ENCODE data around the gene MAP2K6. TPM values are rescaled to one million over a fixed set of nuclear protein-coding genes. Genes with fewer than 3 reads are reported as not detected.

MAP2K6 gene
- total and polyA plus RNA-seq, 2 donors (not counting 3 experiments of a cell fraction or from before 2014, with no cell fraction given), result 5.9 to 13.9 TPM

DNA sequence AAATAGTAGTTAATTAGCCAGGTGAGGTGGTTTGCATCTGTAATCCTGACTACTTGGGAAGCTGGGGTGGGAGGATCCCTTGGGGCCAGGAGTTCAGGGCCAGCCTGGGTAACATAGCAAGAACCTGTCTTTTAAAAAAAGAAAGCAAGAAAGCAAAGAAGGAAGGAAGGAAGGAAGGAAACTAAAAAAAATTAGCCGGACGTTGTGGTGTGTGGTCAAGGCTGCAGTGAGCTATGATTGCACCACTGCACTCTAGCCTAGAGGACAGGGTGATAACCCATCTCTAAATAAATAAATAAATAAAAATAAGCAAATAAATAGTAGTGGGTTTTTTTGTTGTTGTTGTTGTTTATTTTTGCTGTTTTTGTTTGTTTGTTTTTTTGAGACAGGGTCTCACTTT is 39.3 kb upstream of the MAP2K6 start:
- no peaks in the 10 kb centered on the region for H4K20me1 ChIP-seq (replicated peaks; ENCODE audit: control insufficient read depth, extremely low read depth, insufficient read depth, low read length)
- DNase-seq (ENCODE audit: low read depth, low spot score), result no peak
- H3K27me3 ChIP-seq (ENCODE audit: control insufficient read depth in 2 of 2, insufficient read depth in 2 of 2, low read length in 2 of 2), result no peaks in the 10 kb centered on the region
- dilution Hi-C loops (cut with MboI; ENCODE audit: extremely low pct_ligation_motif_present, low sequenced_read_pairs) (no loop called here), intact Hi-C loops (cut with micrococcal nuclease) (no loop called here)
- no peak overlapping the region for H3K9ac ChIP-seq (replicated peaks; ENCODE audit: extremely low read depth, insufficient read depth, low read length)
- no peak overlapping the region for H3K27ac ChIP-seq (ENCODE audit: insufficient read depth, low read depth, low read length)
- POLR2A ChIA-PET, result no interaction called here
- TF ChIP-seq, protein P1, sequence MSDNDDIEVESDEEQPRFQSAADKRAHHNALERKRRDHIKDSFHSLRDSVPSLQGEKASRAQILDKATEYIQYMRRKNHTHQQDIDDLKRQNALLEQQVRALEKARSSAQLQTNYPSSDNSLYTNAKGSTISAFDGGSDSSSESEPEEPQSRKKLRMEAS (IDR thresholded peaks at IDR 0.05; ENCODE audit: insufficient read depth, insufficient read length), result no peak
- TF ChIP-seq, protein P2, sequence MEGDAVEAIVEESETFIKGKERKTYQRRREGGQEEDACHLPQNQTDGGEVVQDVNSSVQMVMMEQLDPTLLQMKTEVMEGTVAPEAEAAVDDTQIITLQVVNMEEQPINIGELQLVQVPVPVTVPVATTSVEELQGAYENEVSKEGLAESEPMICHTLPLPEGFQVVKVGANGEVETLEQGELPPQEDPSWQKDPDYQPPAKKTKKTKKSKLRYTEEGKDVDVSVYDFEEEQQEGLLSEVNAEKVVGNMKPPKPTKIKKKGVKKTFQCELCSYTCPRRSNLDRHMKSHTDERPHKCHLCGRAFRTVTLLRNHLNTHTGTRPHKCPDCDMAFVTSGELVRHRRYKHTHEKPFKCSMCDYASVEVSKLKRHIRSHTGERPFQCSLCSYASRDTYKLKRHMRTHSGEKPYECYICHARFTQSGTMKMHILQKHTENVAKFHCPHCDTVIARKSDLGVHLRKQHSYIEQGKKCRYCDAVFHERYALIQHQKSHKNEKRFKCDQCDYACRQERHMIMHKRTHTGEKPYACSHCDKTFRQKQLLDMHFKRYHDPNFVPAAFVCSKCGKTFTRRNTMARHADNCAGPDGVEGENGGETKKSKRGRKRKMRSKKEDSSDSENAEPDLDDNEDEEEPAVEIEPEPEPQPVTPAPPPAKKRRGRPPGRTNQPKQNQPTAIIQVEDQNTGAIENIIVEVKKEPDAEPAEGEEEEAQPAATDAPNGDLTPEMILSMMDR (IDR thresholded peaks at IDR 0.05; ENCODE audit: extremely low read depth in 1 of 2, insufficient read depth in 1 of 2, low read depth in 1 of 2, low read length in 2 of 2), result no peak
- TF ChIP-seq POLR2AphosphoS5 (IDR thresholded peaks at IDR 0.05; ENCODE audit: insufficient read depth, low read depth, low read length) (no peak), EZH2 (IDR thresholded peaks at IDR 0.05; ENCODE audit: borderline replicate concordance, low read depth, low read length, severe bottlenecking) (no peak), JUN (IDR thresholded peaks at IDR 0.05; ENCODE audit: borderline replicate concordance, insufficient read depth, insufficient read length, low read depth) (no peak), MYC (IDR thresholded peaks at IDR 0.05; ENCODE audit: low read depth, low read length) (no peak), GATA2 (IDR thresholded peaks at IDR 0.05; ENCODE audit: insufficient read depth, insufficient read length, low read depth, low read length) (no peak), FOS (IDR thresholded peaks at IDR 0.05; ENCODE audit: borderline replicate concordance, insufficient read depth, low read length) (no peak)
- H3K36me3 ChIP-seq (ENCODE audit: control insufficient read depth in 2 of 2, extremely low read depth in 1 of 2, insufficient read depth in 2 of 2, low read length in 2 of 2), result no peaks in the 10 kb centered on the region
- H3K9me3 ChIP-seq (replicated peaks; ENCODE audit: control insufficient read depth, insufficient read depth, low read length), result no peaks in the 10 kb centered on the region
- H3K4me1 ChIP-seq (ENCODE audit: control insufficient read depth, extremely low read depth, insufficient read depth, low read length), result no peaks in the 10 kb centered on the region
- H2AFZ ChIP-seq (ENCODE audit: low read depth, low read length), result no peak overlapping the region
- no peaks in the 10 kb centered on the region for H3K79me2 ChIP-seq (ENCODE audit: control insufficient read depth, insufficient read depth, low read length)
- no peak overlapping the region for H3K4me2 ChIP-seq (ENCODE audit: insufficient read depth, low read length)
- no peaks in the 10 kb centered on the region for H3K9me1 ChIP-seq (replicated peaks; ENCODE audit: control insufficient read depth, extremely low read depth, insufficient read depth, low read length)
- H3K4me3 ChIP-seq (replicated peaks in 1 of 3; ENCODE audit: insufficient read depth in 1 of 3, low read depth in 1 of 3, low read length in 3 of 3), result no peak overlapping the region
- FAIRE-seq, result no peak
- BruUV-seq (replicated peaks), result no TSS peak
- CTCF ChIA-PET, result interaction anchor here (0.7 to 1.3 kb wide), 2 partner anchors 14 to 21 kb away, joined by 3 read pairs; no protein-coding TSS in a partner anchor

Measured in endothelial cell of umbilical vein (primary cell).